KOPT-K1 (cell line): ENCODE measurements around the gene NOA1.
A peak's percentile ranks its signal among the peaks of the same experiment; 100 is the strongest.

ENCODE experiments used
- H3K27ac ChIP-seq: fragments of 200-600 bp; sonication (generic); 2 replicates; pipeline ENCODE4 v1.5.1; 2016; ENCODE audit warnings: antibody characterized with exemption, mild to moderate bottlenecking, low read depth, low read length; ENCODE audit not compliant: poor library complexity, severe bottlenecking
- H3K36me3 ChIP-seq: fragments of 200-600 bp; sonication (generic); 2 replicates; pipeline ENCODE4 v1.5.1; 2017; ENCODE audit warnings: antibody characterized with exemption, mild to moderate bottlenecking, low read length, moderate library complexity; ENCODE audit not compliant: insufficient read depth
- H3K9me3 ChIP-seq: fragments of 200-600 bp; sonication (generic); 2 replicates; pipeline ENCODE4 v1.5.1; 2017; ENCODE audit warnings: antibody characterized with exemption, low read length, mild to moderate bottlenecking; ENCODE audit not compliant: insufficient read depth, poor library complexity, severe bottlenecking

The NOA1 gene

GRCh38 chr4:56977321-56978012 is at the start of gene NOA1:
Gene NOA1 (minus strand): TSS chr4:56977606. CDS start chr4:56977585, 21 bp downstream.
- H3K36me3 ChIP-seq = peaks cover 49% of the 10 kb centered on the region
- peak within 1 kb of the TSS; percentile 92 for H3K27ac ChIP-seq
- peaks cover 20% of the 10 kb centered on the region for H3K9me3 ChIP-seq

GRCh38 chr4:57023104-57023503 is 45.7 kb upstream of the NOA1 start:
- no peak overlapping the region for H3K27ac ChIP-seq
- H3K36me3 ChIP-seq = peaks cover 100% of the 10 kb centered on the region
- no peaks in the 10 kb centered on the region for H3K9me3 ChIP-seq

- no peak overlapping the region for H3K27ac ChIP-seq
Measured at GRCh38 chr4:57020467-57021101, 43.2 kb upstream of the NOA1 start.

GRCh38 chr4:57018980-57019379 is 41.6 kb upstream of the NOA1 start:
- Histone ChIP-seq H3K9me3 (no peaks in the 10 kb centered on the region), H3K27ac (no peak overlapping the region), H3K36me3 (peaks cover 100% of the 10 kb centered on the region)

More at GRCh38 chr4:57020467-57021101, 43.2 kb upstream of the NOA1 start:
- H3K36me3 ChIP-seq = peaks cover 100% of the 10 kb centered on the region
- H3K9me3 ChIP-seq = no peaks in the 10 kb centered on the region

GRCh38 chr4:57013543-57014120 is 36.2 kb upstream of the NOA1 start:
- Histone ChIP-seq H3K9me3 (no peaks in the 10 kb centered on the region), H3K27ac (no peak overlapping the region), H3K36me3 (peaks cover 100% of the 10 kb centered on the region)

- peaks cover 97% of the 10 kb centered on the region for H3K36me3 ChIP-seq
- H3K9me3 ChIP-seq = no peaks in the 10 kb centered on the region
- H3K27ac ChIP-seq = no peak overlapping the region
Measured at GRCh38 chr4:56999751-57000150, 22.3 kb upstream of the NOA1 start.

- Histone ChIP-seq H3K27ac (no peak overlapping the region), H3K9me3 (no peaks in the 10 kb centered on the region), H3K36me3 (peaks cover 96% of the 10 kb centered on the region)
Measured at GRCh38 chr4:56995525-56995924, 18.1 kb upstream of the NOA1 start.

GRCh38 chr4:56990109-56990905 is 12.9 kb upstream of the NOA1 start:
- H3K9me3 ChIP-seq = no peaks in the 10 kb centered on the region
- peaks cover 98% of the 10 kb centered on the region for H3K36me3 ChIP-seq
- H3K27ac ChIP-seq = no peak overlapping the region

- Histone ChIP-seq H3K36me3 (peaks cover 96% of the 10 kb centered on the region), H3K9me3 (no peaks in the 10 kb centered on the region)
Measured at GRCh38 chr4:56986952-56987351, 9.5 kb upstream of the NOA1 start.

GRCh38 chr4:56986192-56986591 is 8.8 kb upstream of the NOA1 start:
- H3K27ac ChIP-seq = no peak overlapping the region
- peaks cover 96% of the 10 kb centered on the region for H3K36me3 ChIP-seq
- no peaks in the 10 kb centered on the region for H3K9me3 ChIP-seq

More at GRCh38 chr4:56986952-56987351, 9.5 kb upstream of the NOA1 start:
- no peak overlapping the region for H3K27ac ChIP-seq

- Histone ChIP-seq H3K27ac (peak overlapping the region; percentile 4), H3K9me3 (no peaks in the 10 kb centered on the region), H3K36me3 (peaks cover 62% of the 10 kb centered on the region)
Measured at GRCh38 chr4:56981795-56982201, 4.4 kb upstream of the NOA1 start.

- Histone ChIP-seq H3K36me3 (peaks cover 46% of the 10 kb centered on the region), H3K27ac (peak overlapping the region; percentile 92), H3K9me3 (no peaks in the 10 kb centered on the region)
Measured at GRCh38 chr4:56979421-56980072, 2.1 kb upstream of the NOA1 start.

GRCh38 chr4:56978750-56979303 is 1.4 kb upstream of the NOA1 start, which contains the start of gene POLR2B:
Gene POLR2B (plus strand): TSS chr4:56978896. CDS start chr4:56978986, 90 bp downstream.
- H3K27ac ChIP-seq = peak within 1 kb of the TSS; percentile 92
- H3K9me3 ChIP-seq = peaks cover 6% of the 10 kb centered on the region
- H3K36me3 ChIP-seq = peaks cover 47% of the 10 kb centered on the region

- Histone ChIP-seq H3K27ac (peak overlapping the region; percentile 92), H3K9me3 (peaks cover 21% of the 10 kb centered on the region), H3K36me3 (peaks cover 51% of the 10 kb centered on the region)
Measured at GRCh38 chr4:56976837-56977320, 527 bp downstream of the NOA1 start.
